ENCODE measurements around the gene EFCAB6.

DNA sequence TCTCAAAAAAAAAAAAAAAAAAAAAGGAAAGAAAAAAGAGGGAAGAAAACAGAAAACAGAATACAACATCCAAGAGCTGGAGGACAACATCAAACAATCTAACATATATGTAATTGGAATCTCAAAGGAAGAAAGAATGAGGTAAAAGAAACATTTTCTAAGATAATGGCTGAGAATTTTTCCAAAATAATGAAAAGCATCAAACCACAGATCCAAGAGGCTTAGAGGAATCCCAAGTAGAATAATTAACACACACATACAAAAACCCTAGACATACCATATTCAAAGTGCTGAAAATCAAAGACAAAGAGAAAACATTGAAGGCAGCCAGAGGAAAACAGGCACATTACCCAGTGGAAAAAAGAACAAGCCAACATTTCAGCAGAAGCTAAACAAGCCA lies 45.3 kb upstream of the EFCAB6 start:
- TF ChIP-seq, protein P1, sequence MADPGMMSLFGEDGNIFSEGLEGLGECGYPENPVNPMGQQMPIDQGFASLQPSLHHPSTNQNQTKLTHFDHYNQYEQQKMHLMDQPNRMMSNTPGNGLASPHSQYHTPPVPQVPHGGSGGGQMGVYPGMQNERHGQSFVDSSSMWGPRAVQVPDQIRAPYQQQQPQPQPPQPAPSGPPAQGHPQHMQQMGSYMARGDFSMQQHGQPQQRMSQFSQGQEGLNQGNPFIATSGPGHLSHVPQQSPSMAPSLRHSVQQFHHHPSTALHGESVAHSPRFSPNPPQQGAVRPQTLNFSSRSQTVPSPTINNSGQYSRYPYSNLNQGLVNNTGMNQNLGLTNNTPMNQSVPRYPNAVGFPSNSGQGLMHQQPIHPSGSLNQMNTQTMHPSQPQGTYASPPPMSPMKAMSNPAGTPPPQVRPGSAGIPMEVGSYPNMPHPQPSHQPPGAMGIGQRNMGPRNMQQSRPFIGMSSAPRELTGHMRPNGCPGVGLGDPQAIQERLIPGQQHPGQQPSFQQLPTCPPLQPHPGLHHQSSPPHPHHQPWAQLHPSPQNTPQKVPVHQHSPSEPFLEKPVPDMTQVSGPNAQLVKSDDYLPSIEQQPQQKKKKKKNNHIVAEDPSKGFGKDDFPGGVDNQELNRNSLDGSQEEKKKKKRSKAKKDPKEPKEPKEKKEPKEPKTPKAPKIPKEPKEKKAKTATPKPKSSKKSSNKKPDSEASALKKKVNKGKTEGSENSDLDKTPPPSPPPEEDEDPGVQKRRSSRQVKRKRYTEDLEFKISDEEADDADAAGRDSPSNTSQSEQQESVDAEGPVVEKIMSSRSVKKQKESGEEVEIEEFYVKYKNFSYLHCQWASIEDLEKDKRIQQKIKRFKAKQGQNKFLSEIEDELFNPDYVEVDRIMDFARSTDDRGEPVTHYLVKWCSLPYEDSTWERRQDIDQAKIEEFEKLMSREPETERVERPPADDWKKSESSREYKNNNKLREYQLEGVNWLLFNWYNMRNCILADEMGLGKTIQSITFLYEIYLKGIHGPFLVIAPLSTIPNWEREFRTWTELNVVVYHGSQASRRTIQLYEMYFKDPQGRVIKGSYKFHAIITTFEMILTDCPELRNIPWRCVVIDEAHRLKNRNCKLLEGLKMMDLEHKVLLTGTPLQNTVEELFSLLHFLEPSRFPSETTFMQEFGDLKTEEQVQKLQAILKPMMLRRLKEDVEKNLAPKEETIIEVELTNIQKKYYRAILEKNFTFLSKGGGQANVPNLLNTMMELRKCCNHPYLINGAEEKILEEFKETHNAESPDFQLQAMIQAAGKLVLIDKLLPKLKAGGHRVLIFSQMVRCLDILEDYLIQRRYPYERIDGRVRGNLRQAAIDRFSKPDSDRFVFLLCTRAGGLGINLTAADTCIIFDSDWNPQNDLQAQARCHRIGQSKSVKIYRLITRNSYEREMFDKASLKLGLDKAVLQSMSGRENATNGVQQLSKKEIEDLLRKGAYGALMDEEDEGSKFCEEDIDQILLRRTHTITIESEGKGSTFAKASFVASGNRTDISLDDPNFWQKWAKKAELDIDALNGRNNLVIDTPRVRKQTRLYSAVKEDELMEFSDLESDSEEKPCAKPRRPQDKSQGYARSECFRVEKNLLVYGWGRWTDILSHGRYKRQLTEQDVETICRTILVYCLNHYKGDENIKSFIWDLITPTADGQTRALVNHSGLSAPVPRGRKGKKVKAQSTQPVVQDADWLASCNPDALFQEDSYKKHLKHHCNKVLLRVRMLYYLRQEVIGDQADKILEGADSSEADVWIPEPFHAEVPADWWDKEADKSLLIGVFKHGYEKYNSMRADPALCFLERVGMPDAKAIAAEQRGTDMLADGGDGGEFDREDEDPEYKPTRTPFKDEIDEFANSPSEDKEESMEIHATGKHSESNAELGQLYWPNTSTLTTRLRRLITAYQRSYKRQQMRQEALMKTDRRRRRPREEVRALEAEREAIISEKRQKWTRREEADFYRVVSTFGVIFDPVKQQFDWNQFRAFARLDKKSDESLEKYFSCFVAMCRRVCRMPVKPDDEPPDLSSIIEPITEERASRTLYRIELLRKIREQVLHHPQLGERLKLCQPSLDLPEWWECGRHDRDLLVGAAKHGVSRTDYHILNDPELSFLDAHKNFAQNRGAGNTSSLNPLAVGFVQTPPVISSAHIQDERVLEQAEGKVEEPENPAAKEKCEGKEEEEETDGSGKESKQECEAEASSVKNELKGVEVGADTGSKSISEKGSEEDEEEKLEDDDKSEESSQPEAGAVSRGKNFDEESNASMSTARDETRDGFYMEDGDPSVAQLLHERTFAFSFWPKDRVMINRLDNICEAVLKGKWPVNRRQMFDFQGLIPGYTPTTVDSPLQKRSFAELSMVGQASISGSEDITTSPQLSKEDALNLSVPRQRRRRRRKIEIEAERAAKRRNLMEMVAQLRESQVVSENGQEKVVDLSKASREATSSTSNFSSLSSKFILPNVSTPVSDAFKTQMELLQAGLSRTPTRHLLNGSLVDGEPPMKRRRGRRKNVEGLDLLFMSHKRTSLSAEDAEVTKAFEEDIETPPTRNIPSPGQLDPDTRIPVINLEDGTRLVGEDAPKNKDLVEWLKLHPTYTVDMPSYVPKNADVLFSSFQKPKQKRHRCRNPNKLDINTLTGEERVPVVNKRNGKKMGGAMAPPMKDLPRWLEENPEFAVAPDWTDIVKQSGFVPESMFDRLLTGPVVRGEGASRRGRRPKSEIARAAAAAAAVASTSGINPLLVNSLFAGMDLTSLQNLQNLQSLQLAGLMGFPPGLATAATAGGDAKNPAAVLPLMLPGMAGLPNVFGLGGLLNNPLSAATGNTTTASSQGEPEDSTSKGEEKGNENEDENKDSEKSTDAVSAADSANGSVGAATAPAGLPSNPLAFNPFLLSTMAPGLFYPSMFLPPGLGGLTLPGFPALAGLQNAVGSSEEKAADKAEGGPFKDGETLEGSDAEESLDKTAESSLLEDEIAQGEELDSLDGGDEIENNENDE (IDR thresholded peaks at IDR 0.05; ENCODE audit: low read depth, low read length), result no peak
- TF ChIP-seq RCOR1 (IDR thresholded peaks at IDR 0.05; ENCODE audit: borderline replicate concordance in 1 of 2, low read depth in 2 of 2, low read length in 2 of 2), result no peak
- TF ChIP-seq POLR2A (conservative IDR thresholded peaks at IDR 0.05), result no peak
- TF ChIP-seq, protein P2, sequence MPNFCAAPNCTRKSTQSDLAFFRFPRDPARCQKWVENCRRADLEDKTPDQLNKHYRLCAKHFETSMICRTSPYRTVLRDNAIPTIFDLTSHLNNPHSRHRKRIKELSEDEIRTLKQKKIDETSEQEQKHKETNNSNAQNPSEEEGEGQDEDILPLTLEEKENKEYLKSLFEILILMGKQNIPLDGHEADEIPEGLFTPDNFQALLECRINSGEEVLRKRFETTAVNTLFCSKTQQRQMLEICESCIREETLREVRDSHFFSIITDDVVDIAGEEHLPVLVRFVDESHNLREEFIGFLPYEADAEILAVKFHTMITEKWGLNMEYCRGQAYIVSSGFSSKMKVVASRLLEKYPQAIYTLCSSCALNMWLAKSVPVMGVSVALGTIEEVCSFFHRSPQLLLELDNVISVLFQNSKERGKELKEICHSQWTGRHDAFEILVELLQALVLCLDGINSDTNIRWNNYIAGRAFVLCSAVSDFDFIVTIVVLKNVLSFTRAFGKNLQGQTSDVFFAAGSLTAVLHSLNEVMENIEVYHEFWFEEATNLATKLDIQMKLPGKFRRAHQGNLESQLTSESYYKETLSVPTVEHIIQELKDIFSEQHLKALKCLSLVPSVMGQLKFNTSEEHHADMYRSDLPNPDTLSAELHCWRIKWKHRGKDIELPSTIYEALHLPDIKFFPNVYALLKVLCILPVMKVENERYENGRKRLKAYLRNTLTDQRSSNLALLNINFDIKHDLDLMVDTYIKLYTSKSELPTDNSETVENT (CRISPR knock-in tag; IDR thresholded peaks at IDR 0.05), result no peak
- TF ChIP-seq, protein P3, sequence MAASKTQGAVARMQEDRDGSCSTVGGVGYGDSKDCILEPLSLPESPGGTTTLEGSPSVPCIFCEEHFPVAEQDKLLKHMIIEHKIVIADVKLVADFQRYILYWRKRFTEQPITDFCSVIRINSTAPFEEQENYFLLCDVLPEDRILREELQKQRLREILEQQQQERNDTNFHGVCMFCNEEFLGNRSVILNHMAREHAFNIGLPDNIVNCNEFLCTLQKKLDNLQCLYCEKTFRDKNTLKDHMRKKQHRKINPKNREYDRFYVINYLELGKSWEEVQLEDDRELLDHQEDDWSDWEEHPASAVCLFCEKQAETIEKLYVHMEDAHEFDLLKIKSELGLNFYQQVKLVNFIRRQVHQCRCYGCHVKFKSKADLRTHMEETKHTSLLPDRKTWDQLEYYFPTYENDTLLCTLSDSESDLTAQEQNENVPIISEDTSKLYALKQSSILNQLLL (CRISPR knock-in tag; IDR thresholded peaks at IDR 0.05; ENCODE audit: borderline replicate concordance), result no peak
- TF ChIP-seq, protein P4, sequence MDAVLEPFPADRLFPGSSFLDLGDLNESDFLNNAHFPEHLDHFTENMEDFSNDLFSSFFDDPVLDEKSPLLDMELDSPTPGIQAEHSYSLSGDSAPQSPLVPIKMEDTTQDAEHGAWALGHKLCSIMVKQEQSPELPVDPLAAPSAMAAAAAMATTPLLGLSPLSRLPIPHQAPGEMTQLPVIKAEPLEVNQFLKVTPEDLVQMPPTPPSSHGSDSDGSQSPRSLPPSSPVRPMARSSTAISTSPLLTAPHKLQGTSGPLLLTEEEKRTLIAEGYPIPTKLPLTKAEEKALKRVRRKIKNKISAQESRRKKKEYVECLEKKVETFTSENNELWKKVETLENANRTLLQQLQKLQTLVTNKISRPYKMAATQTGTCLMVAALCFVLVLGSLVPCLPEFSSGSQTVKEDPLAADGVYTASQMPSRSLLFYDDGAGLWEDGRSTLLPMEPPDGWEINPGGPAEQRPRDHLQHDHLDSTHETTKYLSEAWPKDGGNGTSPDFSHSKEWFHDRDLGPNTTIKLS (IDR thresholded peaks at IDR 0.05; ENCODE audit: borderline replicate concordance, low read depth), result no peak
- TF ChIP-seq ARID2 (IDR thresholded peaks at IDR 0.05), result no peak
- TF ChIP-seq, protein P5, sequence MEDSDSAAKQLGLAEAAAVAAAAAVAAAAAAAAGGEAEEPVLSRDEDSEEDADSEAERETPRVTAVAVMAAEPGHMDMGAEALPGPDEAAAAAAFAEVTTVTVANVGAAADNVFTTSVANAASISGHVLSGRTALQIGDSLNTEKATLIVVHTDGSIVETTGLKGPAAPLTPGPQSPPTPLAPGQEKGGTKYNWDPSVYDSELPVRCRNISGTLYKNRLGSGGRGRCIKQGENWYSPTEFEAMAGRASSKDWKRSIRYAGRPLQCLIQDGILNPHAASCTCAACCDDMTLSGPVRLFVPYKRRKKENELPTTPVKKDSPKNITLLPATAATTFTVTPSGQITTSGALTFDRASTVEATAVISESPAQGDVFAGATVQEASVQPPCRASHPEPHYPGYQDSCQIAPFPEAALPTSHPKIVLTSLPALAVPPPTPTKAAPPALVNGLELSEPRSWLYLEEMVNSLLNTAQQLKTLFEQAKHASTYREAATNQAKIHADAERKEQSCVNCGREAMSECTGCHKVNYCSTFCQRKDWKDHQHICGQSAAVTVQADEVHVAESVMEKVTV (CRISPR knock-in tag; IDR thresholded peaks at IDR 0.05), result no peak

All from K562 (cell line).